OCI-LY7 (cell line): ENCODE results near the gene ENTPD6. TPM values are rescaled to one million over a fixed set of nuclear protein-coding genes. Genes with fewer than 3 reads are reported as not detected.

ENCODE experiments used
- BruUV-seq: library from RNA; stranded (reverse); fragments of 400-500 nt; replicated peaks from 2 replicates; lab custom pipeline; 2021; lab: Mats Ljungman, UMichigan
- CTCF ChIA-PET: fragments of 300-600 bp; sonication (Branson Sonifier 250); formaldehyde crosslinking; loops from one replicate; lab custom pipeline; 2022; ENCODE audit warnings: antibody characterized with exemption; ENCODE audit not compliant: unreplicated experiment; lab: Charles Lee
- POLR2A ChIA-PET: fragments of 300-600 bp; sonication (Branson Sonifier 250); formaldehyde crosslinking; loops from one replicate; lab custom pipeline; 2022; ENCODE audit warnings: antibody characterized with exemption; lab: Charles Lee
- DNase-seq: peaks from one replicate; pipeline ENCODE4 v3.0.0-alpha.2; 2015; ENCODE audit warnings: low spot score
- H2AFZ ChIP-seq: fragments of 200-600 bp; sonication (generic), shearing (Covaris generic); 2 replicates; pipeline ENCODE4 v1.6.1; 2014; ENCODE audit warnings: mild to moderate bottlenecking, antibody characterized with exemption, low read length, moderate library complexity
- H3K27ac ChIP-seq: fragments of 200-600 bp; sonication (generic); 2 replicates; pipeline ENCODE4 v1.5.1; 2014; ENCODE audit warnings: mixed run types, low read depth, mild to moderate bottlenecking, moderate library complexity, low read length, inconsistent platforms; ENCODE audit not compliant: poor library complexity, severe bottlenecking
- H3K36me3 ChIP-seq: fragments of 200-600 bp; sonication (generic); 2 replicates; pipeline ENCODE4 v1.6.1; 2014; ENCODE audit warnings: mild to moderate bottlenecking, antibody characterized with exemption, low read length, moderate library complexity, mixed read lengths; ENCODE audit not compliant: insufficient read depth
- H3K4me1 ChIP-seq: fragments of 200-600 bp; sonication (generic); 2 replicates; pipeline ENCODE4 v1.5.1; 2014; ENCODE audit warnings: mild to moderate bottlenecking, low read length; ENCODE audit not compliant: insufficient read depth, poor library complexity, severe bottlenecking
- H3K4me2 ChIP-seq: fragments of 200-600 bp; sonication (generic); 2 replicates; pipeline ENCODE4 v1.6.1; 2014; ENCODE audit warnings: mild to moderate bottlenecking, low read length
- H3K4me3 ChIP-seq: fragments of 200-600 bp; sonication (generic); 2 replicates; pipeline ENCODE4 v1.5.1; 2014; ENCODE audit warnings: mild to moderate bottlenecking, low read depth, low read length; ENCODE audit not compliant: poor library complexity, severe bottlenecking
- H3K79me2 ChIP-seq: fragments of 200-600 bp; sonication (generic); 2 replicates; pipeline ENCODE4 v1.6.1; 2016; ENCODE audit warnings: low read depth, mild to moderate bottlenecking, low read length, moderate library complexity, mixed read lengths; ENCODE audit not compliant: insufficient read depth
- H3K9me2 ChIP-seq: fragments of 200-600 bp; sonication (generic); 2 replicates; pipeline ENCODE4 v1.6.1; 2016; ENCODE audit warnings: mild to moderate bottlenecking, low read length, mixed read lengths; ENCODE audit not compliant: insufficient read depth
- H3K9me3 ChIP-seq: fragments of 200-600 bp; sonication (generic); 2 replicates; pipeline ENCODE4 v1.6.1; 2014; ENCODE audit warnings: mild to moderate bottlenecking, mixed run types, low read length, mixed read lengths
- H4K20me1 ChIP-seq: fragments of 200-600 bp; sonication (generic); 2 replicates; pipeline ENCODE4 v1.6.1; 2014; ENCODE audit warnings: mild to moderate bottlenecking, antibody characterized with exemption, low read length, moderate library complexity, mixed read lengths; ENCODE audit not compliant: insufficient read depth
- CTCF ChIP-seq: fragments of 200-600 bp; sonication (generic); conservative IDR thresholded peaks from 2 replicates; pipeline ENCODE4 v1.5.1; 2014; ENCODE audit warnings: mild to moderate bottlenecking, antibody characterized with exemption, low read length, moderate library complexity, mixed read lengths
- EZH2phosphoT487 ChIP-seq: fragments of 200-600 bp; sonication (generic); IDR thresholded peaks from 2 replicates; pipeline ENCODE4 v1.6.1; 2018; ENCODE audit warnings: low read depth, borderline replicate concordance, mild to moderate bottlenecking, mixed run types, antibody characterized with exemption, low read length, moderate library complexity, mixed read lengths
- intact Hi-C: fragments of 100-400 bp; cut with micrococcal nuclease; formaldehyde crosslinking; loops from one replicate; pipeline ENCODE4 v1.10.0; 2022; ENCODE audit not compliant: unreplicated experiment
- total RNA-seq, 2 experiments: library from RNA; depleted of rRNA in 1 of 2; stranded (reverse); fragments of >200 nt in 1 of 2; shearing (Covaris generic) in 1 of 2; gene quantifications; 2 replicates each; pipeline ENCODE4 v1.2.3, GENCODE V29; 2014 to 2022

Gene ENTPD6
- total RNA-seq, 2 experiments from 2014 or later, result 4.2 TPM; not detected in 1

GRCh38 chr20:25209911-25210310 is 14.4 kb downstream of the ENTPD6 start:
- Histone ChIP-seq H3K4me2 (no peak overlapping the region), H3K9me2 (no peaks in the 10 kb centered on the region), H3K4me1 (no peaks in the 10 kb centered on the region), H3K36me3 (no peaks in the 10 kb centered on the region), H3K4me3 (no peak overlapping the region), H3K27ac (no peak overlapping the region), H2AFZ (no peak overlapping the region), H3K9me3 (no peaks in the 10 kb centered on the region), H3K79me2 (no peaks in the 10 kb centered on the region), H4K20me1 (no peaks in the 10 kb centered on the region)
- intact Hi-C loops, result no loop called here
- POLR2A ChIA-PET, result no interaction called here
- CTCF ChIA-PET, result no interaction called here
- TF ChIP-seq CTCF, result no peak
- TF ChIP-seq EZH2phosphoT487, result no peak
- no peak for DNase-seq
- BruUV-seq, result no TSS peak

GRCh38 chr20:25211273-25211672 is 15.8 kb downstream of the ENTPD6 start:
- H3K4me2 ChIP-seq, result no peak overlapping the region
- ChIA-PET POLR2A (no interaction called here), CTCF (no interaction called here)
- H2AFZ ChIP-seq, result no peak overlapping the region
- TF ChIP-seq CTCF (no peak), EZH2phosphoT487 (no peak)
- H3K4me1 ChIP-seq, result no peaks in the 10 kb centered on the region
- no peaks in the 10 kb centered on the region for H3K36me3 ChIP-seq
- BruUV-seq, result no TSS peak
- no peak for DNase-seq
- intact Hi-C loops, result no loop called here
- no peak overlapping the region for H3K27ac ChIP-seq
- no peaks in the 10 kb centered on the region for H3K9me3 ChIP-seq
- H3K79me2 ChIP-seq, result no peaks in the 10 kb centered on the region
- H3K9me2 ChIP-seq, result no peaks in the 10 kb centered on the region
- no peak overlapping the region for H3K4me3 ChIP-seq
- H4K20me1 ChIP-seq, result no peaks in the 10 kb centered on the region; the same call in 1 of the 2 replicates

- ChIA-PET POLR2A (no interaction called here), CTCF (no interaction called here)
- Histone ChIP-seq H3K4me1 (no peaks in the 10 kb centered on the region), H3K36me3 (no peaks in the 10 kb centered on the region), H4K20me1 (no peaks in the 10 kb centered on the region; the same call in 1 of the 2 replicates), H3K79me2 (no peaks in the 10 kb centered on the region), H3K27ac (no peak overlapping the region), H3K9me2 (no peaks in the 10 kb centered on the region), H3K4me3 (no peak overlapping the region), H2AFZ (no peak overlapping the region), H3K4me2 (no peak overlapping the region), H3K9me3 (no peaks in the 10 kb centered on the region)
- BruUV-seq, result no TSS peak
- DNase-seq, result no peak
- intact Hi-C loops, result no loop called here
- TF ChIP-seq CTCF (no peak), EZH2phosphoT487 (no peak)
Observed at GRCh38 chr20:25212242-25212641, 16.7 kb downstream of the ENTPD6 start.
